Adipose tissue (tissue), 3 donors: ENCODE results near the gene CDYL. TPM values are rescaled to one million over a fixed set of nuclear protein-coding genes. Genes with fewer than 3 reads are reported as not detected.

Source experiments
- H3K27ac ChIP-seq: one replicate; pipeline ENCODE4 v1.5.1; 2013; ENCODE audit warnings: low read depth, low read length
- WGBS, 3 donors: extraction: QIAGEN DNeasy Blood & Tissue Kit; methylation state at CpG; one replicate each; pipeline ENCODE4 v1.1.7; 2013; 5-methylcytosine and 5-hydroxymethylcytosine counted together
- polyA plus RNA-seq, 3 donors: library from polyadenylated mRNA; stranded (reverse); fragments of 200-250 nt; gene quantifications; one replicate each; pipeline ENCODE4 v1.2.3, GENCODE V29; 2013
- donor health status: healthy with polysubstance abuse.
- donor health status: Bipolar disorder and iron deficiency.
- donor health status: healthy.

The CDYL gene
- polyA plus RNA-seq, 3 donors: 3.3 to 10.7 (median 8.2) TPM

DNA sequence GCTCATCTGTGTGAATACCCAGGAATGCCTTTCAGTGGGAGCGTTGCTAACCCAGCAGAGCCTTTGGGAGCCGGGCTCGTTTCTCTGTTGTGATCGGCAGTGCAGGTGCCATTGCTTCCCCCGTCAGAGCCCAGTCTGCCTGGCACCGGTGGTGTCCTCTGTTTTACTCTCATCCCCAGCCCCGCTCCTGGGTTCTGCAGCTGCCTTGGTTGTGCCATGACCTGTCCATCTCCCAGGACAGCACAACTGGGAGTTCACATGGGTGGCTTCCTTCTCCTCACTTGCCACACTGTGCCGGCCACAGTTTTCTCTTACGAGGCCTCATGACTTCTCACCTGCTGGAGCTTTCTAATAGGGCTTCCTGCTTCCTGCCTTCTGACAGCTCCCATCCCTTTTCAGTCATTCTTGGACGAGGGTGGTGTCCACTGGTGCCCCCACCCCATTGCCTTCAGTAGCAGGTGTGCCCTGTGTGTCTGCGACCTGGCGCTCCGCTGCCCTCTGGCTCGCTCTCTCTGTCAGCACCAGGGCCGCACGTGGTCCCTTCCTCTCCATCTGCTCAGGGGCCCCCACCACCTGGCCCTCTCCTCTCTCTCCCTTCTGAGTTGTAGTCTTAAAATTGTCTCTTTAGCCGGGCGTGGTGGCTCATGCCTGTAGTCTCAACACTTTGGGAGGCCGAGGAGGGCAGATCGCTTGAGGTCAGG, 116.7 kb downstream of the CDYL start:
- 93 to 94% (median 94%) methylated on average over 20 of the region's 20 CpGs for WGBS, 3 donors
- H3K27ac ChIP-seq: no peak overlapping the region

DNA sequence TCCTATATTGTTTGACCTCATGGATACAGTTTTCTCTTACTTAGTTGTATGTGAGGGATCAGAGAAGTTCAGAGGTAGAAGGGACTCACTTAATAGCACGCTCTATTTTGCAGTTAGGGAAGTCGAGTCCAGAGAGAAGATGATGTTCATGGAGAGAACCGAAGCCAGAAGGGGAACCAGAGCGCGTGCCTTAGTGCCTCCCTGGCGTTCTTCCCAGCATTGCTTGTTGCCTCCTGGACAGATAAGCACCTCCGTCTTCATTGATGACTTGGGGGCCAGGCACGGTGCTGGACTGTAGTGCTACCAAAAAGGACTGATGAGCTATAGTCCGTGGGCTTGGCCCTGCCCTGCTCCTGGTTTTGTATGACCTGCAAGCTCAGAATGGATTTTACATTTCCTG, 117.8 kb downstream of the CDYL start:
- WGBS, 3 donors: 94 to 97% (median 96%) methylated on average over 9 of the region's 9 CpGs
- H3K27ac ChIP-seq: no peak overlapping the region

DNA sequence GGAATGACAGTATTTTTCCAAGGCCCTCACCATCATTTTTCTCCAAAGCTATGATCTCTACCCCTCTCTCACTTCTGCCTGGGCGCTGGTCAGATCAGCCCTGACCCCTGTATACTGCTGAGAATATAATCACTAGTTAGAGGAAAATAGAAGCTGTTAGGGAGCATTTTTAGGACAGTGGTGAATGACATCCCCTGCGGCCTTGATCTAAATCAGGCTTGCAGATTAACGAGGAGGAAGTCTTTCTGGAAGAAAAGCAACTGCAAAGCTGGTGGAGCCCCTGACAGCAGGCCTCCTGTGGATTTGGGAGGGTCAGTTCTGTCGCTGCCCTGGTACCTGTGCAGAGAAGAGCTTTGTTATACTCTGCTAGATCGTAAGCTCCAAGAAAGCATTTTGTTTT, 119.8 kb downstream of the CDYL start:
- no peak overlapping the region for H3K27ac ChIP-seq
- 81 to 88% (median 87%) methylated on average over 5 of the region's 5 CpGs for WGBS, 3 donors

DNA sequence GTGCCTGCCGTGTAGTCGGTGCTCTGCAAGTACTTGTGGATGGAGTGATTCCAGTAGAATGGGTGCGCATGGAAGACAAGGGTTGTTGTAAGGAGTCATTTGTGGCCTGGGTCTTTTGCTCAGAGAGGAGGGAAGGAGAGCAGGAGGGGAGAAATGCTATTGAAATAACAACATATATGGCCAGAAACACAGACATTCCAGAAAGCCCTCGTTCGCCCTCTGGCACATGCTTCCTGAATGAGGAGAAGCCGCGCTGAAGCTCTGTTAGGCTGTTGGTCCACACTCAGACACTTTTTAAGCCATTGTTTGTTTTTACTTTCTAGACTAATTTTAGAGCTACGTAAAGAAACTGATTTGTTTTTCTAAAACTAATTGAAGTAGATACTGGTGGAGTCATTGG, 120.2 kb downstream of the CDYL start:
- H3K27ac ChIP-seq: no peak overlapping the region
- WGBS, 3 donors: 97% methylated on average over 8 of the region's 8 CpGs

DNA sequence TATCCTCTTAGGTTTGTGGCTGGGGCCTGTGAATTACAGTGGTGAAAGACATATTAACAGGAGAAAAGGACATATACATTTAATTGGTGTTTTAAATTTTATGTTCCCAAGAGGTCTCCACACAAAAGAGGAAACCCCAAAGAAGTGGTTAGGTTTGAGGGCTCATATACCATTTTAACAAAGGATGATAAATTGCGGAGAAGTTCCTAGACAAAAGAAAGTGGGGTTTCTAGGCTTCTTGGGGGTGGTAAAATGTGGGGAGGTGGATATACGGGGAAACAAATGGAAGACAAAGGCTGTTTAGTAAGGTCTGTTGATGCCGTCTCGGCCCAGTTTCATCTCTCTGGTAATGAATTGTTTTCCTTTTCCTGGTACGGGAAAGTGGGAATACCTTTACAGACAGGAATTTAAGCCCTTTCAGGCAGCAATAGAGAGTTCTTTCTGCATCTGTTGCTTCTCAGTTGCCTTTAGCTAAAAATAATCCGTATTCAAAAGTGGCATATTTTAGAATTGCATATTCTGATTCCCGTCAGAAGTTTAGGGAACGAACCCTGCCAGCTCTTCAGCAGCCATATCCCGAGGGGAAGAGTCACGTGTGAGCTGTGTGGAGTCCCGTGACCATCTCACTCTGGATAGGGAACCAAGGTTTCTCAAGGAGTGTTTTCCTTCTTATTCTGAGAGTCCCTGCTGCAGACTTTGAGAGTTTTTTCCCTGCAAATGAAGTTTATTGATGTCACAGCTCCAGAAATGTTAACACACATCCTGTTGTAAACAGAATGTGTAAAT, 123.2 kb downstream of the CDYL start:
- 73 to 94% (median 91%) methylated on average over 11 of the region's 11 CpGs for WGBS, 3 donors

DNA sequence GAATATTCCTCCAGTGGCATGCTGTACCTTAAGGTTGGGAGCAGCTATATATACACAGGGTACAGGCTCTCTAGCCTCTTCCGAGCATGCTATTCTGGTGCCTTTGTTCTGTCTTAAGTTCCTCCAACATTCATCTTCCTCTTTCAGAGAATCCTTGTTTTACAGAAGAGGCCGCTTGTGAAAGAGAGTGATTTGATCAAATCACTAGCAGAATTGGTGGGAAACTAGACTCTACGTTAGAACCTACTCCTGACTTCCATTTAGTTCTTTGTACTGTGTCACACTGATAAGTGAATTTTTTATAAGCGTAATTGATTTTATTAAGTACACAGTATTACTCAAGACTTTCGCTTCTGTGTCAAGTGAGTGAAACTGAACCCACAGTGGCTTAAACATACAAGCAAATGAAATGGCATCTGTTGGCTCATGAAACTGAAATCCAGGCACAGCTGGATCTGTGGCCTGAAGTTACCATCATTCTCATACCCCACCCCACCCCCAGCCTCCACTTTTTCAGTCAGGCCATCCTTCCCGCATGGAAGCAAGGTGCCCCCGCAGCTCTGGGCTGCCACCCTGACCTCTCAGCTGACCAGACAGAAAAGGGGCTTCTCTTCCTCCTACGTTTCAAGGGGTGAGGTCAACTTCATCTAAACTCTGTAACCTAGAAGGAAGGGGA, 125.3 kb downstream of the CDYL start:
- 63 to 80% (median 78%) methylated on average over 8 of the region's 8 CpGs for WGBS, 3 donors

More for the DNA sequence above, 123.2 kb downstream of the CDYL start:
- no peak overlapping the region for H3K27ac ChIP-seq

DNA sequence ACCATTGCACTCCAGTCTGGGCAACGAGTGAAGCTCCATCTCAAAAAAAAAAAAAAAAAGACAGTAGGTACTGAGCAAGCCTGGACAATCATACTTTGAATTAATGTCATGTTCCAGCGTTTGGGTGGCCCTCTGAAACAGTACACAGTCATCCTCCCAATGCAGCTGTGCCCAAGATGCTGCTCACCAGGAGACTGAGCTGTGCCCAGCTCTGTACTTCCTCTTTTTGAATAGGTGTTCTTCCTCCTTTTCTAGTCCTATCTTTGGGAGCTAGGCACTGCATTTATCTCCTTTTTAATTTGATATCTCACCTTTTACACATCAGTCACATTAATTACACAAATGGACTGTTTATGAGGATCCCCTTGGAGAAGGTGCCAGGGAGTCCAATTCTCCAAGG, 126.2 kb downstream of the CDYL start:
- no peak overlapping the region for H3K27ac ChIP-seq
- 71 to 86% (median 83%) methylated on average over 2 of the region's 2 CpGs for WGBS, 3 donors

More for the DNA sequence above, 125.3 kb downstream of the CDYL start:
- H3K27ac ChIP-seq: no peak overlapping the region

DNA sequence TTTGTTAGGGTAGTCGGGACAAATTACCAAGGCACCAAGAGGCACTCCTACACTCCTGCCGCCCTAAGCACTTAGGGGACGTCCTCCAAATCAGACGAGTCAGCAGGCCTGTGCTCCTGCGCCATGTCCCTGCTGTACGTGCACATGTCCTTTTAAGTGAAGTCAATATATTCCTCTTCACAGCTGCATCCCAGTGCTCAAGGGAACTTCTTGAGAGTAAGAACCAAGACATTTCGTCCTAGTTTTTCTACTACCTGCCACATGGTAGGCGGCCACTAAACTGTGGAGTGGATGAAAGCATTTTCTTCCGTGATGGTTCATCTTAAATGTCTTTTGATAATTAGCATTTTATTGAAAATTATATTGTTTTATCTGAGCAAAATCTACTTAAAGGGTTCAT, 126.9 kb downstream of the CDYL start:
- WGBS, 3 donors: 94 to 96% (median 94%) methylated on average over 9 of the region's 9 CpGs
- no peak overlapping the region for H3K27ac ChIP-seq

DNA sequence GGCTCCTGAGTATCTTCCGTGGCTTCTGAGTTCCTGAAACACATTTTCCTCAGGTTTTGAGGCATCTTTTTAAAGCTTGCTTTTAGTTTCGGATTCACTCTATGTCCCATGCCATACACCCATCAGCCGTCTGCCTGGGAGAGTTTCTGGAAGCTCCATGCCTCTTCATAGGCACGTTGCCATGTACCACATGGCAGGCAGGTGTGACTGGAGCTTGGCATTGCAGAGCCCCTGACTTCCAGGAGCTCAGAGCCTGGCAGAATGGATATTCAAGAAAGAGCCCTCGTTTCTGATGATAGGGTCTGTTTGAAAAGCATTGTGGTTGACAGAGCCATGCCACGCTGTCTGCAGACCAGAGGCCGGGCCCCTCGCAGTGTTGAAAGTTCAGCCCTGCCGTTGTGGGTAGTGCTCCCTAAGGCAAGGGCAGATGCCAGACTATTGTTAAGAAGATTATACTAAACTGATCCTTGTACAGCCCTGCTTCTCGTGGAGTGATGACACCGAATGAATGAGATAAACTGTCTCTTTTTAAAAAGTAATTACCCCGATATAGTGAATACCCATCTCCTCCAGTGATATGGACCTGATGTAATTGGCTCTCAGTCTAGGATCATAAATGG, 127.7 kb downstream of the CDYL start:
- 80 to 89% (median 85%) methylated on average over 12 of the region's 12 CpGs for WGBS, 3 donors
- no peak overlapping the region for H3K27ac ChIP-seq

DNA sequence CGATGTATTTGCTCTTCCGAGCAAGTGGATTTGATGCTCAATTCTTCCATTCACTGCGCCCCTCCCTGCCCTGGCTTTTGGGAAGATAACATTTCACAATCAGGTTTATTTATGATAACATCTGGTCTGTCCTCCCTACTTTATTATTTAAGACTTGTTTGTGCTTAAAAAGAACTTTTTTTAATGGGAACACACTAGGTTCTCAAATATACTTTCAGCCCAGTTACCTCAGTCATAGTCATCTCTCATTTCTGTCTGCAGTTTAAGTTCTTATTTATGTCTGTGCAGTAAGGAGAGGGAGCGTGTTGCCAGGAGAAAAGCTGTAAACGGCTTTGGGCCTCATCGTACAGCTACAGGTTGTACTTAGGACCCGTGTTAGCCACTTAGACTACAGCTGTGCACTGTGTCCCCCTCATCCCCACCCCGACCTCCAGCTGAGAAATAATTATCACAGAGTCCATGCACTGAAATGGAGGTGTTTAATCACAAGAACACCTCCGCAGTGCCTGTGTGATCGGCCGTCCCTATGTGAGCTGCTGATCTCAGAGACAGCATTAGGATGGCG, 128.3 kb downstream of the CDYL start:
- 78 to 88% (median 85%) methylated on average over 12 of the region's 12 CpGs for WGBS, 3 donors
- no peak overlapping the region for H3K27ac ChIP-seq

DNA sequence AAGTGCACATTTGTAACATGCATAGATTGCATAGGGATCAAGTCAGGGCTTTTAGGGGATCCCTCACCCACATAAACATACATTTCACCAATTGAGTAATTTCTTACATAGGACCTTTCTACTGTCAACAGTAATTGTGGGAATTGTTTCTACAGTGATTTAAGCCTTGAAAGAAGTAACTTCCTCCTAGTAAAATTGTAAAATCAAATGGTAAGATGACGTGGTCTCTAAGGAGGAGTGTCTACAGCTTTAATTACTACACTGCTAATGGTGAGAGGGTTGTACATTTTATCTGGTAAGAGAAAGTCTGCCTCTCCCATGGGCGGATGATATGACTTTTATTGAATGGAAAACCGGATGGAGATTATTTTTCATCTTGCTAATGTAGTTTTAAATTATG, 129.6 kb downstream of the CDYL start:
- no peak overlapping the region for H3K27ac ChIP-seq
- WGBS, 3 donors: 75 to 81% (median 78%) methylated on average over 3 of the region's 3 CpGs

DNA sequence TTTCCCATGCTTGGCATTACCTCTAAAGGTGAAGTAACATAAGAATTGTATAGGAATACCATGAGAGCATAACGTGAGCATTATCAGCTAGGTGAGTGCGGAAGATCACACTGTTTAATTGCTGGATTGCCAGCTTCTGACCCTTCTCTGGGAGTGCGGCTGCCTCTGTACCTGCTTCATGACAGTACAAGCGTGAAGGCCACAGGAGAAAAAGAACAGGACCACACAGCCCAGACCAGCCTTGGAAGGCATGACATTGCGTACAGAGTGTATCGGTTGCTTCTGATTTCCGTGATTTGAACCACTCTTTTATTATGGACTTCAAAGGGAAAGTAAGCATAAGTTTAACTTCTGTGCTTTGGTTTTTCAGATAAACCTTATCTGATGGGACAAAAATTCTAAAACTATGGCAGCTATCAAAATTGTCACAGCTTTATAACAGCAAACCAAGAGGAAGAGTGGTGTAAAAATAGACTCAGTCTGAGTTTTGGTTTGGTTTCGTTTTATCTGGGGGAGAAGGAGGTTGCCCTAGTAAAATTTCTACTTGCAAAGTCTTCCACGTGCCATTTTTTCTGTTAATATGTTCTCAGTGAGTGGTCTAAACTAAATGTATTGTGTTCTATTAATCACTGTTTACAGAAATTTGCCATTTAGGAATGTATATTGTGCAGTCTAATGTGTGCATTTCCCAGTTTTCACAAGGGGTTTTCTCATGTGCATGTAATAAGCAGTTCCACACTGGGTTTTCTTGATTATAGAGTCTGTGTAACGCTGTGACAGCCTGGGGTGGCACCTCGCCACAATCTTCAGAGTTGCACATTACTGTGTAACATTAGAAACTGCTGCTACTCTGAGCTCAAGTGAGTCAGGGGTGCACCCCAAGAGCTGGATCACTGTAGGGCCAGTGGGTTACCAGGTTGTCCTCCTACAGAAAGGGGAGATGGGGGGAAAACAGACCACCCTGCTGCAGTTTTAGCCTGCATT, 130.4 kb downstream of the CDYL start:
- 44 to 73% (median 67%) methylated on average over 11 of the region's 11 CpGs for WGBS, 3 donors
- no peak overlapping the region for H3K27ac ChIP-seq

DNA sequence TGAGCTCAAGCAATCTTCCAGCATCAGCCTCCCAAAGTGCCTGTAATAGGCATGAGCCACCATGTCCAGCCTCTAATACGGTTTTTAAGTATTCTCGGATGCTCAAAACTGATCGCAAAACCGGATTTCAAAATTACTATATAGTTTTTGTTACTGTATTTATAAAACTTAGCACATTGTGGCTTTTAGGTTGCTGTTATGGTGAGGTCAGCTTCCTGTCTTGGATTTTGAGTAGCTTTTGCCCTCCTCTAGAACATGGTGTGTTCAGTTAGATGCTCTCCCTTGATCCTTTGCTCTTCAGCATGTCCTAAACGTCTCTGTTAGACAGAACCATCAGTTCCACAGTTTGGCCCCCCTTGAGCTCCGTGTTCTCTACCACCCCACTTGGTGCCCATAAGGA, 131.4 kb downstream of the CDYL start:
- WGBS, 3 donors: 82 to 93% (median 82%) methylated on average over 6 of the region's 6 CpGs
- no peak overlapping the region for H3K27ac ChIP-seq

DNA sequence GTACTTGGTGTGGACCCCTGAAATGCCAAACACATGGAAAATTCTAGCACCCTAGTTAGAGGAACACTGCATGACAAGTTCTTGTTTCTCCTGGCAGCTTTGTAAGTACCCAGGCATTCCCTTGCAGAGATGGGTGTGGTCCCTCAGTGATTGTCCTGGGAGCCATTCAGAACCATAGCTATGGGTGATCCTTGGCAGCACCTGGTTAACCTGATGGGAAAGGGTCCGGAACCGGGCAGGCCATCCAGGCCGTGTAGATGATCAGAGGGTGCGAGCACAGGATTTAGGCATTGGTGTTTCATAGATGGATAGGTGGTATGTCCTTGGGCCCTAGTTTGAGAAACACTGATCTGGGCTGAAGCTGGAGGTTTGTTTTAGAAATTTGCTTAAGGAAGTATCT, 131.9 kb downstream of the CDYL start:
- H3K27ac ChIP-seq: no peak overlapping the region
- 96 to 97% (median 97%) methylated on average over 4 of the region's 4 CpGs for WGBS, 3 donors

DNA sequence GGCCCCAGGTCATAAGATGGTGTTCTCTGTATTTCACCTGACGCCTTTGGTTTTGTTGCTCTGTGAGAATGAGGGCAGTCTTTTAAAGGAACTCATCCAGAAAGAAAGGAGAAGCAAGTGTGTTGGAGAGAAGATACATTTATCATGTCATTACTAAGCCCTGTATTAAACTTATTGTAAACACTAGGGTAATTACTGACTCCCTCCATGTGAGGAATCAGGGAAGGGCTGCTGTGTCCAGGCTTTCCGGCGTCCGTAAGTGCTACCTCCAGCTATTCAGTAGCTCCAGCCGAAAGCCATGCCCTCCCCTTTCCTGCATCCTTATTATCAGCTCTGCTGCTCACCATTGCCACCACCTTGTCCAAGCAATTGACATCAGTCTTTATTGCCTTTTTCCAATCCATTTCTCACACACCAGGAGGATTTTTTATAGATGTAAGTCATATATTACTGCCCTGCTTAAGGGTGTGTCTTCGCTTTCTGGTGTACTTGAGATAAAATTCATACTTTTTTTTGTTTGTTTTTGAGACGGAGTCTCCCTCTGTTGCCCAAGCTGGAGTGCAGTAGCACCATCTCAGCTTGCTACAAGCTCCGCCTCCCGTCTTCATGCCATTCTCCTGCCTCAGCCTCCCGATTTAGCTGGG, 133.0 kb downstream of the CDYL start:
- 81 to 88% (median 85%) methylated on average over 10 of the region's 10 CpGs for WGBS, 3 donors
- H3K27ac ChIP-seq: no peak overlapping the region

DNA sequence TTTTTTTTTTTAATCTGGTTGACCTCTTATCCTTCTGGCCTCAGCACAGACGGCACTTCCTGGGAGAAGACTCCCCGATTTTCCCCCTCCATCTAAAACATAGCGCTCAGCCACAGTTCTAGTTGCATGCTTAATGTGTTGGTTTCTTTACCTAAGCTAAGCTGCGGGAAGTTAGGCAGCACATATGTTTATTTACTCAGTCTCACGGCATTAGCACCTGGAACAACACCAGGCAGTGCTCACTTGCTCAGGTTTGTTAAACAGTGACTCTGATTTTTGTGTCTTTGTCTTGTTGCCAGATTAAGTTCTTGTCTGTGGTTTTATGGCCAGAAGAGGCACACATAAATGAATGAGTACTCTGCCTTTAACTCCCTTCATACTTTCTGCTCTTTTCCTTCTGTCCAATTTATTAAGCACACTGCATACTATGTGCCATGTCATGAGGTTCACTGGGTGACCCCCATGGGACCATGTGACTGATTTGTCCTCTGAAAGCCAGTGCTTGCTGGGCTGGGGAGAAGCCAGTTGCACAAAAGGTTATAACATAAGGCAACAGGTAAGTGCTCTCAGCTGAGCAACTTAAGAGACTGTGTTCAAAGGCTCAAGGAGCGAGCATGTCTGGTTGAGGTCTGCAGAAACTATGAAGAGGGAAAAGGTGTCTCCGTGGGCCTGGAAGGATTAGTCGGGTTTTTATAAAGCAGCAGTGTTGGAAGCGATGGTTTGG, 134.0 kb downstream of the CDYL start:
- WGBS, 3 donors: 68 to 94% (median 86%) methylated on average over 9 of the region's 9 CpGs

More for the DNA sequence above, 134.0 kb downstream of the CDYL start:
- no peak overlapping the region for H3K27ac ChIP-seq
